CD4-positive, alpha-beta T cell treated with Interleukin-10 for 1 hour (primary cell): ENCODE measurements around the gene VANGL1.

ENCODE experiments used
- DNase-seq: peaks from one replicate; pipeline ENCODE4 v3.0.0-alpha.2; 2020

VANGL1 gene

DNA sequence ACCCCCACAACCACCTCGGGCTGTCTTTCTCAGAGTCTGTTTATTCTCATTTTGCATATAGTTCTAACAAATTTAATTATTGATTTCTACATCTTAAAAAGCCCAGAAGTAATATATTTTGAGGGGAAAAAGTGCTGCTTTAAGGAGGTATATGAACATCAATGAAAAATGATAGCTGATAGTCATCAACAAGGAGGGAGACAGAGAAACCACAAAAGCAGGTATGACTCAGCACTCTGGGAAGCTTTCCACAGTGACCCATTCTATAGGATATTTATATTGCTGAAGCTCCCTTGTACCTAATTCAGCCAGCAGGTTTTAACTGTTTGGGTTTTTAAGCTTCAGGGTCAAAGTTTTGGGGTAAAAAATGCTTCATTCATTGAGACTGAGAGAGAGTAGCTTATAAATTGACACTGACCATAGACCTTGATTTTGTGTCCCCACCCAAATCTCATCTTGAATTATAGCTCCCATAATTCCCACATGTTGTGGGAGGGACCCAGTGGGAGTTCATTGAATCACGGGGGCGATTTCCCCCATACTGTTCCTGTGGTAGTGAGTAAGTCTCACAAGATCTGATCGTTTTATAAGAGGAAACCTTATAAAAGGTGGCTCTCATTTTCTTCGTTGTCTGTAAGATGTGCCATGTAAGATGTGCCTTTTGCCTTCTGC, 27.4 kb downstream of the VANGL1 start:
- DNase-seq, result no peak

DNA sequence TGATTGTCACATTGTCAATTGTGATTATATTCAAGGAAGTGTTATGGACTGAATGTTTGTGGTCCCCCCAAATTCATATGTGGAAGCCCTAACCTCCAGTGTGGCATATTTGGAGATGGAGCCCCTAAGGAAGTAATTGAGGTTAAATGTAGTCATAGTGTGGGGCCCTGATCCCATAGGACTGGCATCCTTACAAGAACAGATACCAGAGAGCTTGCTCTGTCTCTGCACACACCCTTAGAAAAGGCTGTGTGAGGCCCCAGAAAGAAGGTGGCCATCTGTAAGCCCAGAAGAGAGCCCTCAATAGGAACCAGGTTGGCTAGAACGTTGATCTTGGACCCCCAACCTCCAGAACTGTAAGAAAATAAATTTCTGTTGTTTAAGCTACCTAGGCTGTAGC, 28.1 kb downstream of the VANGL1 start:
- no peak for DNase-seq

DNA sequence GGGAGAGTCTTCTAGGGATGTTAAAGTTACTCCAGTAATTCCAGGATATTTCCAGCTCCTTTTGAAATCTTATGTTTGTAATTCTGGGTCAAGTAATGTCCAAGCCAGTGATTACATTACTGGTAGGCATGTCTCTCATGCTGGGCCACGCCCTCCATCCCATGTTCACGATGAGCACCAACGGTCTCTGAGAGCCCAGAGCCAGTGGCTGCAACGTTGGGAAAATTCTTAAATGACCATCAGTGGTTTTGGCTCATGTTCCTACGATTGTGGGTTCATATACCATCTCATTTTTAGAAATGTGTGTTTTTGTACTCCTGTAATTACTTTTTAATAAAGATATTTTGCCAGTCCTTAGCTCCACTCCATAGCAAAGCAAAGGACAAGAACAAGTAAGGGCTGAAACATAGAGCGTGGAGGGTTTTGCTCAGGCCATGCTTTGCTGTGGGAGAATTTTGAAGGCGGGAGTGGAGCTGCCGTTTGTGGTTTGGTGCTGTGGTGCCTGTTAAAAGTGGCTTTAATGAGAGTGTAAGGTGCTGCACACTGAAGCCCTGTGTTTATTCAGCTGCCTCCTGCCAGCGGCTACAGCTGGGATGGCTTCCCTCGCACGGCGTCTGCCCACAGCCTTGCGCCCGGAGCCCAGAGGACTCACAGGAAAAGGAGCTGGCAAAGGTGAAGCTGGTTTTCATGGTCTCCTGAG, 28.9 kb downstream of the VANGL1 start:
- no peak for DNase-seq

DNA sequence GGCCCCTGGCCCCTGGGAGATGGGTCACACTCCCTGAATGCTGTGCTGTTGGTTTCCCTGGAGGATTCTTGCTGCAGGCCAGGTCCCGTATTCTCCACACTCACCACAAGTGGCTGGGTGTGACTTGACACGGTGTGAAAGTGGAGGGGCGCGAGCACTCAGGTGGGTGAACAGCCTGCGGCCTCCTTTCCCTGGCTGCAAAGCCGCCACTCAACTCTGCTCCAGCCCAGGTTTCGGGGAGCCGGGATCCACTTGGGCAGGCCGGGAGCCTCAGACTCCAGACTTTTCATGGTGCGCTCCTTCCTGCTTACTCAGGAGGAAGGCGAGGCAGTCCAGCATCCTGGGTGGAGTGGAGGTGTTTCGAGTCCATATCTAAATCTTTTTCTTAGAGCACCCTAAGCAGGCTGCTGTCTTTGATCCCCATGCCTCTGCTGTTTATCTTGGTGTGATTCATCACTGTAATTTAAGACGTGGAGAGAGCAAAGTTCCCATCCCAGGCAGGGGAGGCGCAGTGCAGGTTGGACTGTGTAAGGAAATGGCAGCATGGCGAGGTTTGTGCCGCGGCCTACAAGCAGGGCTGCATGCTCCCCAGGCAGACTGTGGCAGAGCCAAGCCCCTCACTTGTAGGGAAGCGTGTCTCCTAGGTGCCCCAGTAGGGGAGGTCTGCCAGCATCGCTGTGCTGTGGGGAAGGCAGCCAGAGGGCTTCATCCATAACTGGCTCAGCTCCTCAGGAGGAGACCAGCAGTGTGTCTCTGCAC, 29.6 kb downstream of the VANGL1 start:
- DNase-seq, result no peak

DNA sequence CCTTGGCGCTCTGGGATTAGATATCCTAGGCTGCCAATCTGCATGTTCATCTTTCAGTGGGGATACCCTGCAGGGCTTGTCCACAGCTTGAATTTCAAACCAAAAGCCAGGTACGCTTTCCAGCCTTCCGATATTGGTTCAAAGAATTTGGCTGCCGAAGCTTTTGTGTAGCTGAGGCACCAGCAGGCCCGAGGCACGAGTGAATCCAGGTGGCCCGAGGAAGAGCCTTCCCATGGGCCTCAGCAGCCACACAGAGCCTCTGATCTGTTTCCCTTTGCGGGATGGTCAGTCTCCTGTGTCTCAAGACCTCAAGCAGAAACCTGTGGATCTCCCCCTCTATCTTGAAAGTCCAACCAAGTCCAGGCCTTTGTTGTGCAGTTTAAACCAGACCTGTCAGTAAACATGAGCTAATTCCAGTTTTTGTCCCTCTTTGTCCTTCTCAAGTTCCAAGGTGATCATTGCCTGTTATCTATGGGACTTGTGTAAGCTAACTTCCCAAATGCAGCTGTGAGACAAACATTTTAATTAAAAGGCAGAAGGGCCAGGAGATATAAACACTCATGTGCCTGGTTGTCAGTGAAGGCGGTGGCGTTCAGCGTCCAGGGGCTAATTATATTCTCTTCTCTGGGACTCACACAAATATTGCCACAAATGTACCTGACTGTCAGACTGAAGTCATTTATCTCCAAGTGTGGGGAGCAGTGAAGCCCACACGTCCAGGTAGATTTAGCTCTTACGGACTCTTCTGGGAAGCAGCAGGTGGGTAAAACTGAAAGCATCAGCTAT, 30.6 kb downstream of the VANGL1 start:
- no peak for DNase-seq

DNA sequence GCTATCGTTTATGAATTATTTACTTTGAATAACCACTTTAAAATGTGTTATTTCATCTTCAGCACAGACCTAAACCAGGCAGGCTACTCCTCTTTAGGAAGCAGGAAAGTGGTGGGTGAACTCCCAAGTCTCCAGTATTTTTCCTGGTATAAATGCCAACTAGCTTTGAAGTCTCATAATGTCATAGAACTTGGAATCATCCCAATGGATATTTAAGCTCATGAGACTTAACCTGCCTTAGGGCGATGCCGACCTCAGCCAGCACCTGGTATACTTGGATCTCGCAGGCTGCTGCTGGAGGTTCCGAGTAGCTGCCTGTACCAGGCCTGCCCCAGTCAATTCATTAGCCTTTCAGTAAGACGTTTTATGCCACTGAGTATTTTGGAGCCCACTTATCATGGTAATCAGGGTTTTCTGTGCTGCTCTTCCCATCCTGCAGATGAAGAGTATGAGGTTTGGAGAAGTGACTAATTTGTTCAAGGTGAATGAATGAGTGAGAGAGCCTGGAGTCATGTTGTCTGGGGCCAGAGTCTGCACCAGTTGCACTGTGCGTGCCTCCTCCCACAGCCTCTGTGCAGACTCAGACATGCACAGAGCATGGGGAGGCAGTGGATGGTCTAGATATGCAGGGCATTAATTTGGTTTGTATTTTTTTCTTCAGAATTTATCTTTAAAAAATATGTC, 34.9 kb downstream of the VANGL1 start:
- DNase-seq, result no peak

DNA sequence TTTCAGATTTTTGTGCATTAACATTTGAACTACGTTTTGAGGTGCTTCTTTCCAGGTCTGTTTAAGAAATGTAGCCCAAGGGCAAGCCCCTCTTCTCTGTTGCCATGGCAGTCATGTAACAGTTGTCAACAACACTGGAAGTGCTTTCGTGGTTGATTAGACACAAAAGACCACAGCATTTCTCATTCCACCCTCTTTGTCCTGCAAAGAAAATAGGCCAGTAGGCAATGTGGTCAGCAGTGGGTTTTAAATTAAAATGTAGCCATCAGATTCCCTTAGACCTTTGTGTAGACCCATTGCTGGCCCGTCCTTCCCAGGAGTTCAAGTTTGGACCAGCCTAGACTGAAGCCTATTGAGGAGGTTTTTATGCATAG, 35.4 kb downstream of the VANGL1 start:
- DNase-seq, result no peak

DNA sequence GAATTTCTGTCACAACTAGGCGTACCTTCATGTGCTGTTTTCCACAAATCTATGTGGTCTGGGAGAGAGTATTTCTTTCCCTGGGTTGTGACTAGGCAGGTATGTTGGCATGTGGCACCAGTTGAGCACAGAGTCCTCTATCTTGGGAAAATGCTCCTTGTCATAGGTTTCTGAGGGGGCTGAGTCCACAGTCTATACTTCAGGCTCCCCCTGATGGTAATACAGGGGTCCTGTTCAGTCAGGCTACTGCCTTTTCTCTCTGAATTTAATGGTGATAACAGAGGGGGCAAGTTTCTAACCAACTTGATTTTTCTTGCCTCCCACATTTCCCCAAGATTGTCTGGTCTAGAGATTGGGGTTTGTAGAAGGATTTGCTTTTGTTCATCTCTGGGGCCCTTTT, 35.8 kb downstream of the VANGL1 start:
- no peak for DNase-seq

DNA sequence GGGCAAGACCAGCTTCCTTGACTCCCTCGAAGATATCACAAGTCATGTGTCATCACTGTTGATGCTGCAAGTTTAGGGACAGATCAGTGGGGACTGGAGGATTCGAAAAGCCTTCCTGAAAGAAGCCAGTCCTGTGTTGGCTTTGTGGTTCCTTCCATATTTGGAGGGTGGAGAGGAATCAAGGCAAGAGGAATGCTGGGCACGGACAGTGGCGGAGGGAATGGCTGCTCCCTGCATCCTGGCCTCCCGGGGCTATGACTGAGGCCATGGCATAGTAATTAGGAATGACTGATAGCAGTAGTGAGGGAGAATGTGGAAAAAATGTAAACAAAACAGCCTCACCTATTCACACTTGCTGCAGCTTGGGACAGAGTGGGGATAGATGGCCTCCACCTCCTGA, 36.4 kb downstream of the VANGL1 start:
- DNase-seq, result no peak

DNA sequence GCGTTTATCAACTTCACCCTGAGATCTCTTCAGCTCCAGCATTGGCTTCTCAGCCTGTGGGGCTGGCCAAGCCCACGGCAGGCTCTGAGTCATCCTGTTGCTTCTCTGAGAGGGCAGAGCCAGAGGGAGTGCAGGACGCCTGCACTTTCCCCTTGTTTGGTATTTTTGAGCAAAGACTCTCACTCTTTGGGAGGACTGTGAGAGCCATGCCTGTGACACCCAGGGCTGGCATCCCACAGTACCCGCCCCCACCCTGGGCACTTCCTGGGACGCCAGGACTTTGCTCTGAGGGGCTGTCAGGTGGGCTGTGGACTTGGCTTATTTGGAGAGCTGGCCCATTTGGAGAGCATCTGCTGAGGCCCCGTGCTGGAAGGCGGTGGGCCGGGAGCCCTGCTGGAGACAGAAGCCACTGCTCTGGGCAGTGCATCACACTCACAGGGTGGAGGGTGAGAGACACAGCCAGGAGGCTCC, 37.4 kb downstream of the VANGL1 start:
- DNase-seq, result no peak

DNA sequence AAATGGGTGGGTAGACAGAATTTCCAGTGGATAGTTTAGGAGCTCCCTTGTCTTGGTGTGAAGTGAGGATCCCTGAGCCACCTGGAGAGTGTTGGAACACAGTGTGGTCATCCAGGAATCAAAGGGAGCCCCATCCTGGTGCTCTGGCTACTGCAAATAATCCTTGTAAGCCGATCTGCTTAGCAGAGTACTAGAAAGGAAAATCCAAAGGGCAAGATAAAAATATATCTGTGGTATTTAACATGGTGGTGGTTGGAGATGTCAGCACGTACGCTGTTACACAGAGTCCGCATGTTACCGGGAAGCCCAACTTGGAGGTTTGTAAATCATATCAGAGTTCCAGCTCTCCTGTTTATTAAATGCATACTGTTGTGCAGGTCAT, 39.0 kb downstream of the VANGL1 start:
- DNase-seq, result no peak

DNA sequence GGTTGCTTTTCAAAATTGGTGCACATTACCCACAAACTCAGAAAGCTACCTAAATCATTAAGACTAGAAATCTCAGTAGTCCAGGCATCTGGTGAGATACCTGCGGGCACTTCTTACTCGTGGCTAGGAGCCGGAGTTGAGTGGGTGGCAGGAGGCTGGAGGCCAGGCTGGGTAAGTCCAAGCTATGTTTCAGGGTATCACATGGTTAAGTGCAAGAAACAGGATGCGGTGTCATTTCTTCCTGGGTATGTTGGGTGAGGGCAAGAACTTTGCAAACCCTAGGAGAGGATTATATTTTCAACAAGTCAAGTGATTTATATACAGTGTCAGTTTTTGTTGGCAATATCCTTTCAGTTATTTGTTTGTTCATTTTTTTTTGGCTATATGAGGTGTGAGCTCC, 41.0 kb downstream of the VANGL1 start:
- no peak for DNase-seq

DNA sequence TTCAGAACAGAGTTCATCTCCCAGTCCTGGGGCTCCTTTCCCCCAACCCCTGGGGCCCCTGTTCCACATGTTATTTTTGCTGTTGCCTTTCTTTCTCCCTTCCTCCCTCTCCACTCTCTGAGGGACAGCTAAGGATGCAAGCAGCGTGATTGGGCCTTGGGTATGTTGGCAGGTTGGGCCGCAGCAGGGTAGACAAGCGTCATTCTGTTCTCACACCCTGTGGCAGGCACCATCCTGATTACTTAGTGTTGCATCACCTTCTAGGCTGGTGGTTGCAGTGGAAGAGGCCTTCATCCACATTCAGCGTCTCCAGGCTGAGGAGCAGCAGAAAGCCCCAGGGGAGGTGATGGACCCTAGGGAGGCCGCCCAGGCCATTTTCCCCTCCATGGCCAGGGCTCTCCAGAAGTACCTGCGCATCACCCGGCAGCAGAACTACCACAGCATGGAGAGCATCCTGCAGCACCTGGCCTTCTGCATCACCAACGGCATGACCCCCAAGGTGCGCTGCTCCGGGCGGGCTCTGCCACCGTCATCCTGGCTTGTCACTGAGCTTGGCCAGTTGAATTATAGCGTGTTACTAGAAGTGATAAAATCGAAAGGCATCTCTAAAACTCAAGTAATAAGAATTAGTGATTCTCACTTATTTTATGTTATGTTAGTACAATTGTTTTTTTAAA, 43.4 kb downstream of the VANGL1 start:
- no peak for DNase-seq

DNA sequence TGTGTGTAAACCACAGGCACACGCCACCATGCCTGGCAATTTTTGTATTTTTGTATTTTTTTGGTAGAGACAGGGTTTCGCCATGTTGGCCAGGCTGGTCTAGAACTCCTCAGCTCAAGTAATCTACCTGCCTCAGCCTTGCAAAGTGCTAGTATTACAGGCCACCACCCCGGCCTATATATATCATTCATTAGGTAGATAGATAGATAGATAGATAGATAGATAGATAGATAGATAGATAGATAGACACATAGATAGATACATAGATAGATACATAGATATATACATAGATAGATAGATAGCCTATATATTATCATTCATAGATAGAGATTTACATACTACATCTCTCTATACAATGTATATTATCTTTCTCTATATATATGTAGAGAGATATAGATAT, 46.0 kb downstream of the VANGL1 start:
- DNase-seq, result no peak

DNA sequence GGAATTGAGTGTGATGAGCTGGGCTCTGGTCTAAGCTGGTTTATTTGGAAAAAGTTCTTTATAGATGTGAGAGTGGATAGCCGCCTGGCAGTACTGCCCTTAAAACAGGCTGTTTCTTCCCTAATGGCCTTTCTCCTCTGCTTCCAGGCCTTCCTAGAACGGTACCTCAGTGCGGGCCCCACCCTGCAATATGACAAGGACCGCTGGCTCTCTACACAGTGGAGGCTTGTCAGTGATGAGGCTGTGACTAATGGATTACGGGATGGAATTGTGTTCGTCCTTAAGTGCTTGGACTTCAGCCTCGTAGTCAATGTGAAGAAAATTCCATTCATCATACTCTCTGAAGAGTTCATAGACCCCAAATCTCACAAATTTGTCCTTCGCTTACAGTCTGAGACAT, 49.2 kb downstream of the VANGL1 start:
- DNase-seq, result no peak

DNA sequence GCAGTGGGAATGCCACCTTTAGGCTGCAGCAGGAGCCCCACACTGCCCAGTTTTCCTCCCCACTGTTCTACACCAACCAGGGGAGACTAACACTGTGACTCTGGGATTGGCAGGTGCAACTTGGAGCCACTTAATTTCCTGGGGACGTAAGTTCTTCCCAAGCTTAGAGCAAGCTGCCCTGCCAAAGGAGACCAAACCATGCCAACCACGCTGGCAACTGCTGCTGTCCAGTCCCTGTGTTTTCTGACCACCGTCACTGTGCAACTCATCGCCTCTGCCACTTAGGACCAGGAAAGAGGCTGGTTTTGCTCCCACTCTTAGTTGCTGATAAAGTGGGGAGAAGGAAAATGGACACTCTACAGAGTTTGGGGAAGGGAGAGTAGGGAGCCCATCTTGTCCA, 50.5 kb downstream of the VANGL1 start:
- no peak for DNase-seq

DNA sequence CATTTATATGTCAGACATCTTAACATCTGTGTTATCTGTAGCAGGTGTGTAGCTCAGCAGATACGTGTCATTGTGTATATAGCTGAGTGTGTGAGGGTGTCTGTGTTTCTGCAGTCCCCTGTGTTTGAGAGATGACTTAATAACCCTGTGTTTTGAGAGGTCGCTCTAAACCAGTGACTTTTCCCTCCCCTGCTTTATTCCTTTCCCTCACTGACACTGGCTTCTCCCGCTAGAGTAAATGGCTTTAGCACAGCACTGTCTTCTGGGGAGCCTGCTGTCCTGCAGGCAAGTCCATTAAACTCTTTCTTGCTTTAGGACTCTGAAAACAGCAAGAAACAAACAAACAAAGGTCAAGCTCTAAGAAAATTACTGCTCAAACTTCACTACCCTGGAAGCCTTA, 53.0 kb downstream of the VANGL1 start:
- no peak for DNase-seq

DNA sequence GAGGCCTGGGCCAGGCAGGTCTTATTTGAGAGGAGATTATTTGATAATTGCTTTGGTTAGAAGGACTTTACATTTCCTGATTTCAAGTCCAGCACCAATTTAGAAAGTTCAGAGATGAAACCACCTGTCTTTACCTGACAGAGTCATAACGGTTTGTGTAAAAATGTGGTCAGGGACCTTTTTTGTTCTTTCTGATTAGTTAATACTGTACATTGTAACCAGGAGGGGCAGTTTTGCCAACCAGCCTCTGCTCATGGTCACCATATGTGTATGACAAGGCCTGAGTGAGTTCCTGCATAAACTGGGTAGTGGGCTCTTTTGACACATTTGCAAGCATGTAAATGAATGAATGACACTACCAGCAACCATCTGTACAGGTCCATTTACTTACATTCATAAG, 55.8 kb downstream of the VANGL1 start:
- no peak for DNase-seq

DNA sequence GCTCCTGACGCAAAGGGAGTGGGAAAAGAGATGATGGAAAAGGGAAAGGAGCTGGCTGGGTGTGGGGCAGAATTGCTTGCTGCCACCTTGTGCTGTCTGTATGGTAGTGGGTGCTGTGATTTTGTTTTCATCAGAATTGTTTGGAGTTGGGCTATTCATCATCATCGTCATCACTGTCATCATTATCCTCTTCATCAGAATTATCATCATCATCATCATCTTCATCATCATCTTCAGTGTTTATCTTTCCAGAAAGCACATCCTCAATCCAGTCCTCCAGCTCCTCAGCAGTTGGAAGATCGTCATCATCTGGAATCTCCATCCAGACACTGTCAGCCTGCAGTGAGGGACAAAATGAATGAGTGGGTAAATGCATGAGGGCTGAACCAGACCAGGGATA, 59.3 kb downstream of the VANGL1 start:
- no peak for DNase-seq

DNA sequence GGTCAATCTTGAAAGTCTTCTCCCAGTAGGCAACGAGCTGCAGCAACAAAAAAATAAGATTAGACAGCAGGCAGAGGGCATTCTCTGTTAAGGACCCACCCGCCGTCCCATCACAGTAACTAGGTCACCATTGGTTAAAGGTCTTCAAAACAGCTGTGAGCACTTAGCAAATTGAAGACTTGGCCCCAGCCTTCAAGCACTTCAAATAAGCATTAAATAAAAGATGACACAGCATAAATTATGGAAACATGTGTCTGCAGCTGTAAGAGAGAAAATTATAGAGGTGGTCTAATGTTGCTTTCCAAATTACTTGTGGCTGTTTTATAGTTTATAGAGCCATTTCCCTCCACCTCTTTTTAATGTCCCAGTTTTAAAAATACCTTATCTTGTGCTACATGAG, 61.2 kb downstream of the VANGL1 start:
- DNase-seq, result no peak

DNA sequence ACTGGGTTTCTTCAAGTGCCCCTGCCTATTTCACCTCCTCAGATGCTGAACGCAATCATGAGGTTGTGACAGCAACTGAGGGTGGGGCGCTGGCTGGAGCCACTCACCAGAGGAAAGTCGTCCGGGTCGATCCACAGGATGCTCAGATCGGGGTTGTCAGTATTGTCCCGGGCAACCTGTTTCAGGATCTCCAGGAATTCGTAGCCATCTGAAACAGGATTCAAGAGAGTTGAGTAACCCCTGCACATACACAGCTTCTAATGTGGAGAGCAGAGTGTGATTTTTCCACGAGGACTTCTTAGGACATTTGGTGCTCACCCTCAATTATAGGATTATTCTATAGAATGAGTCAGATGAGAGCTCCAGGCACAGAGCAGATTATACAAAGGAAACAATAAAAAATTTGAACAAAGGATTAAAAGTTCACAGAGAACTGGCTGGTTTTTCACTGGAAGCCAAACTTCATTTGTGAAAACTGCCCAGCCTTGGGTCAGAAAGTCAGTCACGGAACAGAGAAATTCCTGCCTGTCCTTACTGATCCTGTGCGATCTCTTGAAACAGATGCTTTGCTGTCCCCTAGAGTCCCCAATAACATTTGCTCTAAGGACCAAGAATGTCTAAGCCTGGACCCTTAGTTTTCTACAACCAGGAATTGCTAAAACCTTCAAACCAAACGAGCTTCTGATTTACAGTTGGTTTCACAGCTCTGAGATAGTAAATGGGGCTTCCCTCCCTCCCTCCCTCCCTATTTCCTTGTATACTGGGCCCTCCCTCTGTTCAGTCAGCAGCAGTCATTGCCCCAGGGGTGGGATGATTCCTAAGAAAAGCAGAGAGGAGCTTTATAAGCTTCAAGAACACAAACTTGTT, 63.5 kb downstream of the VANGL1 start:
- DNase-seq, result no peak
